H1 (cell line): ENCODE data around the gene MTNR1A. TPM values are rescaled to one million over a fixed set of nuclear protein-coding genes. Genes with fewer than 3 reads are reported as not detected.

ENCODE experiments used
- SIX5 ChIP-seq: IDR thresholded peaks from 2 replicates; pipeline ENCODE4 v1.6.1; 2011; ENCODE audit warnings: mild to moderate bottlenecking, low read depth, low read length
- TAF1 ChIP-seq: IDR thresholded peaks from 2 replicates; pipeline ENCODE4 v1.6.1; 2011; ENCODE audit warnings: mild to moderate bottlenecking, low read depth, low read length
- polyA plus RNA-seq, 7 experiments: library from polyadenylated mRNA; depleted of rRNA in 3 of 7; stranded (reverse) in 5 of 7; unstranded in 2 of 7; fragments of >200 nt in 5 of 7; fragments of 200-250 nt in 2 of 7; gene quantifications; 1 replicate in 5 of 7; 2 replicates in 1 of 7; 4 replicates in 1 of 7; pipeline versions ENCODE4 v1.2.1 to v1.2.3, GENCODE V29; 2011 to 2013; ENCODE audit warnings: missing spikeins in 2 of 7, mixed read lengths in 2 of 7
- total RNA-seq: library from RNA; stranded (reverse); fragmentation: NEBNext Ultra II Directional; extraction: Animal tissue kit (Norgen Biotek cat#: 25700); gene quantifications from 2 replicates; pipeline ENCODE4 v1.2.1, GENCODE V29; 2021
- TF ChIP-seq, protein P1 (sequence below): fragments of 300-600 bp; sonication (generic); IDR thresholded peaks from 2 replicates; pipeline ENCODE4 v1.7.1; 2012; ENCODE audit warnings: low read length, moderate library complexity, mild to moderate bottlenecking, inconsistent platforms; ENCODE audit not compliant: insufficient replicate concordance
- TF ChIP-seq, protein P2 (sequence below): IDR thresholded peaks from 2 replicates; pipeline ENCODE4 v1.6.1; 2012; ENCODE audit warnings: inconsistent platforms

The MTNR1A gene
- total and polyA plus RNA-seq, 2 of the 8 experiments (the other 6 are each of a cell fraction or from before 2014, with no cell fraction given) = 0.45 to 1.0 TPM

DNA sequence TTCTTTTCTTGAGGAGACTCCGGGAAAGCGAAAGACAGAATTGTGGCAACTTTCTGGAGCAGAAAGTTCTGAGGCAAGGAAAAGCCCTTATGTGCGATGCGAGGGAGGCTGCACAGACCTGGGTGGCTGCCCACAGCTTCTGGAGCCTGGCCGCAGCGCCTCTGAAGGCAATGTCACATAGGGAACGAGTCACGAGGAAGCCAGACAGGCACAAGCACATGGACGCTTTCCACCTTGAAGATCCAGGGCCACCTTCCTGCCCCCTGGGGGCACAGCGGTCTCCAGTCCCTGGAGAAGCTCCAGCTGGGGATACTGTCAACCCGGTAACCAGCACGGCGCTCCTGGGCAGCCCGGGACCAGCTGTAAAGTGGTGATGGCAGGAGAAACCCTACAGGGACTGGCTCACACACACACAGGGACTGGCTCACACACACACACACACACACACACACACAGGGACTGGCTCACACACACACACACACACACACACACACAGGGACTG lies 69.8 kb downstream of the MTNR1A start (continued):
- TF ChIP-seq, protein P1, sequence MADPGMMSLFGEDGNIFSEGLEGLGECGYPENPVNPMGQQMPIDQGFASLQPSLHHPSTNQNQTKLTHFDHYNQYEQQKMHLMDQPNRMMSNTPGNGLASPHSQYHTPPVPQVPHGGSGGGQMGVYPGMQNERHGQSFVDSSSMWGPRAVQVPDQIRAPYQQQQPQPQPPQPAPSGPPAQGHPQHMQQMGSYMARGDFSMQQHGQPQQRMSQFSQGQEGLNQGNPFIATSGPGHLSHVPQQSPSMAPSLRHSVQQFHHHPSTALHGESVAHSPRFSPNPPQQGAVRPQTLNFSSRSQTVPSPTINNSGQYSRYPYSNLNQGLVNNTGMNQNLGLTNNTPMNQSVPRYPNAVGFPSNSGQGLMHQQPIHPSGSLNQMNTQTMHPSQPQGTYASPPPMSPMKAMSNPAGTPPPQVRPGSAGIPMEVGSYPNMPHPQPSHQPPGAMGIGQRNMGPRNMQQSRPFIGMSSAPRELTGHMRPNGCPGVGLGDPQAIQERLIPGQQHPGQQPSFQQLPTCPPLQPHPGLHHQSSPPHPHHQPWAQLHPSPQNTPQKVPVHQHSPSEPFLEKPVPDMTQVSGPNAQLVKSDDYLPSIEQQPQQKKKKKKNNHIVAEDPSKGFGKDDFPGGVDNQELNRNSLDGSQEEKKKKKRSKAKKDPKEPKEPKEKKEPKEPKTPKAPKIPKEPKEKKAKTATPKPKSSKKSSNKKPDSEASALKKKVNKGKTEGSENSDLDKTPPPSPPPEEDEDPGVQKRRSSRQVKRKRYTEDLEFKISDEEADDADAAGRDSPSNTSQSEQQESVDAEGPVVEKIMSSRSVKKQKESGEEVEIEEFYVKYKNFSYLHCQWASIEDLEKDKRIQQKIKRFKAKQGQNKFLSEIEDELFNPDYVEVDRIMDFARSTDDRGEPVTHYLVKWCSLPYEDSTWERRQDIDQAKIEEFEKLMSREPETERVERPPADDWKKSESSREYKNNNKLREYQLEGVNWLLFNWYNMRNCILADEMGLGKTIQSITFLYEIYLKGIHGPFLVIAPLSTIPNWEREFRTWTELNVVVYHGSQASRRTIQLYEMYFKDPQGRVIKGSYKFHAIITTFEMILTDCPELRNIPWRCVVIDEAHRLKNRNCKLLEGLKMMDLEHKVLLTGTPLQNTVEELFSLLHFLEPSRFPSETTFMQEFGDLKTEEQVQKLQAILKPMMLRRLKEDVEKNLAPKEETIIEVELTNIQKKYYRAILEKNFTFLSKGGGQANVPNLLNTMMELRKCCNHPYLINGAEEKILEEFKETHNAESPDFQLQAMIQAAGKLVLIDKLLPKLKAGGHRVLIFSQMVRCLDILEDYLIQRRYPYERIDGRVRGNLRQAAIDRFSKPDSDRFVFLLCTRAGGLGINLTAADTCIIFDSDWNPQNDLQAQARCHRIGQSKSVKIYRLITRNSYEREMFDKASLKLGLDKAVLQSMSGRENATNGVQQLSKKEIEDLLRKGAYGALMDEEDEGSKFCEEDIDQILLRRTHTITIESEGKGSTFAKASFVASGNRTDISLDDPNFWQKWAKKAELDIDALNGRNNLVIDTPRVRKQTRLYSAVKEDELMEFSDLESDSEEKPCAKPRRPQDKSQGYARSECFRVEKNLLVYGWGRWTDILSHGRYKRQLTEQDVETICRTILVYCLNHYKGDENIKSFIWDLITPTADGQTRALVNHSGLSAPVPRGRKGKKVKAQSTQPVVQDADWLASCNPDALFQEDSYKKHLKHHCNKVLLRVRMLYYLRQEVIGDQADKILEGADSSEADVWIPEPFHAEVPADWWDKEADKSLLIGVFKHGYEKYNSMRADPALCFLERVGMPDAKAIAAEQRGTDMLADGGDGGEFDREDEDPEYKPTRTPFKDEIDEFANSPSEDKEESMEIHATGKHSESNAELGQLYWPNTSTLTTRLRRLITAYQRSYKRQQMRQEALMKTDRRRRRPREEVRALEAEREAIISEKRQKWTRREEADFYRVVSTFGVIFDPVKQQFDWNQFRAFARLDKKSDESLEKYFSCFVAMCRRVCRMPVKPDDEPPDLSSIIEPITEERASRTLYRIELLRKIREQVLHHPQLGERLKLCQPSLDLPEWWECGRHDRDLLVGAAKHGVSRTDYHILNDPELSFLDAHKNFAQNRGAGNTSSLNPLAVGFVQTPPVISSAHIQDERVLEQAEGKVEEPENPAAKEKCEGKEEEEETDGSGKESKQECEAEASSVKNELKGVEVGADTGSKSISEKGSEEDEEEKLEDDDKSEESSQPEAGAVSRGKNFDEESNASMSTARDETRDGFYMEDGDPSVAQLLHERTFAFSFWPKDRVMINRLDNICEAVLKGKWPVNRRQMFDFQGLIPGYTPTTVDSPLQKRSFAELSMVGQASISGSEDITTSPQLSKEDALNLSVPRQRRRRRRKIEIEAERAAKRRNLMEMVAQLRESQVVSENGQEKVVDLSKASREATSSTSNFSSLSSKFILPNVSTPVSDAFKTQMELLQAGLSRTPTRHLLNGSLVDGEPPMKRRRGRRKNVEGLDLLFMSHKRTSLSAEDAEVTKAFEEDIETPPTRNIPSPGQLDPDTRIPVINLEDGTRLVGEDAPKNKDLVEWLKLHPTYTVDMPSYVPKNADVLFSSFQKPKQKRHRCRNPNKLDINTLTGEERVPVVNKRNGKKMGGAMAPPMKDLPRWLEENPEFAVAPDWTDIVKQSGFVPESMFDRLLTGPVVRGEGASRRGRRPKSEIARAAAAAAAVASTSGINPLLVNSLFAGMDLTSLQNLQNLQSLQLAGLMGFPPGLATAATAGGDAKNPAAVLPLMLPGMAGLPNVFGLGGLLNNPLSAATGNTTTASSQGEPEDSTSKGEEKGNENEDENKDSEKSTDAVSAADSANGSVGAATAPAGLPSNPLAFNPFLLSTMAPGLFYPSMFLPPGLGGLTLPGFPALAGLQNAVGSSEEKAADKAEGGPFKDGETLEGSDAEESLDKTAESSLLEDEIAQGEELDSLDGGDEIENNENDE = no peak
- TF ChIP-seq SIX5 (no peak), TAF1 (no peak)
- TF ChIP-seq, protein P2, sequence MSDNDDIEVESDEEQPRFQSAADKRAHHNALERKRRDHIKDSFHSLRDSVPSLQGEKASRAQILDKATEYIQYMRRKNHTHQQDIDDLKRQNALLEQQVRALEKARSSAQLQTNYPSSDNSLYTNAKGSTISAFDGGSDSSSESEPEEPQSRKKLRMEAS = peak; percentile 33; the same call in 1 of the 2 replicates
